Endothelial cell of umbilical vein (primary cell): ENCODE data around the gene GALNT2. TPM values are rescaled to one million over a fixed set of nuclear protein-coding genes. Genes with fewer than 3 reads are reported as not detected.

Experiments
- BruUV-seq: library from RNA; stranded (reverse); fragments of 400-500 nt; replicated peaks from 2 replicates; lab custom pipeline; 2021; lab: Mats Ljungman, UMichigan
- CTCF ChIA-PET: fragments of 300-600, 350-600 bp; sonication (Branson Sonifier 250); formaldehyde crosslinking; loops from one replicate; lab custom pipeline; 2021; ENCODE audit warnings: antibody characterized with exemption, inconsistent platforms; lab: Charles Lee
- POLR2A ChIA-PET: fragments of 300-600, 350-600 bp; sonication (Branson Sonifier 250); formaldehyde crosslinking; loops from one replicate; lab custom pipeline; 2021; ENCODE audit warnings: antibody characterized with exemption, inconsistent platforms; lab: Charles Lee
- DNase-seq: peaks from one replicate; pipeline ENCODE4 v3.0.0-alpha.2; 2011; ENCODE audit warnings: low read depth, low spot score
- FAIRE-seq: peaks from 2 replicates; lab custom pipeline; 2011; peaks lifted over from hg19 to GRCh38; lab: Jason Lieb, UNC
- H2AFZ ChIP-seq: 2 replicates; pipeline ENCODE4 v1.6.0; 2012; ENCODE audit warnings: low read depth, low read length, control low read depth, inconsistent platforms
- H3K27ac ChIP-seq: 2 replicates; pipeline ENCODE4 v1.5.1; 2011; ENCODE audit warnings: low read depth, mild to moderate bottlenecking, control low read depth, low read length, moderate library complexity; ENCODE audit not compliant: insufficient read depth
- H3K27me3 ChIP-seq, 2 experiments: 2 replicates each; pipeline versions ENCODE4 v1.6.0 to v1.6.1; 2011; ENCODE audit warnings: low read length in 2 of 2, mixed read lengths in 1 of 2; ENCODE audit not compliant: control insufficient read depth in 2 of 2, insufficient read depth in 2 of 2
- H3K36me3 ChIP-seq, 2 experiments: 2 replicates in 1 of 2; 3 replicates in 1 of 2; pipeline ENCODE4 v1.5.1; 2011; ENCODE audit warnings: low read length in 2 of 2, mild to moderate bottlenecking in 1 of 2, moderate library complexity in 1 of 2; ENCODE audit not compliant: control insufficient read depth in 2 of 2, insufficient read depth in 2 of 2; ENCODE audit errors: extremely low read depth in 1 of 2
- H3K4me1 ChIP-seq: 3 replicates; pipeline ENCODE4 v1.5.1; 2011; ENCODE audit warnings: mild to moderate bottlenecking, low read length; ENCODE audit not compliant: control insufficient read depth, insufficient read depth; ENCODE audit errors: extremely low read depth
- H3K4me2 ChIP-seq: 2 replicates; pipeline ENCODE4 v1.6.1; 2011; ENCODE audit warnings: low read length, control low read depth, mixed read lengths; ENCODE audit not compliant: insufficient read depth
- H3K4me3 ChIP-seq, 3 experiments: fragments of 200-600 bp in 1 of 3; sonication (generic), shearing (Covaris generic) in 1 of 3; replicated peaks in 1 of 3; 2 replicates each; pipeline ENCODE4 v1.5.1; 2011 to 2016; ENCODE audit warnings: control low read depth in 3 of 3, low read length in 3 of 3, mild to moderate bottlenecking in 2 of 3, inconsistent platforms in 1 of 3, low read depth in 1 of 3, moderate library complexity in 1 of 3; ENCODE audit not compliant: insufficient read depth in 1 of 3
- H3K79me2 ChIP-seq: 2 replicates; pipeline ENCODE4 v1.6.0; 2012; ENCODE audit warnings: low read length, inconsistent platforms; ENCODE audit not compliant: control insufficient read depth, insufficient read depth
- H3K9ac ChIP-seq: replicated peaks from 2 replicates; pipeline ENCODE3; 2011; ENCODE audit warnings: low read length, control low read depth; ENCODE audit not compliant: insufficient read depth; ENCODE audit errors: extremely low read depth
- H3K9me1 ChIP-seq: replicated peaks from 3 replicates; pipeline ENCODE4 v1.6.0; 2011; ENCODE audit warnings: mild to moderate bottlenecking, low read length; ENCODE audit not compliant: control insufficient read depth, insufficient read depth; ENCODE audit errors: extremely low read depth
- H3K9me3 ChIP-seq: replicated peaks from 2 replicates; pipeline ENCODE4 v1.5.1; 2012; ENCODE audit warnings: low read length, inconsistent platforms; ENCODE audit not compliant: control insufficient read depth, insufficient read depth
- H4K20me1 ChIP-seq: replicated peaks from 2 replicates; pipeline ENCODE3; 2011; ENCODE audit warnings: mild to moderate bottlenecking, low read length; ENCODE audit not compliant: control insufficient read depth, insufficient read depth; ENCODE audit errors: extremely low read depth
- EZH2 ChIP-seq: IDR thresholded peaks from 2 replicates; pipeline ENCODE4 v1.6.1; 2012; ENCODE audit warnings: borderline replicate concordance, low read depth, mild to moderate bottlenecking, moderate library complexity, low read length, inconsistent platforms; ENCODE audit not compliant: severe bottlenecking
- GATA2 ChIP-seq: IDR thresholded peaks from 2 replicates; pipeline ENCODE4 v1.7.0; 2011; ENCODE audit warnings: low read depth, mild to moderate bottlenecking, moderate library complexity, mixed read lengths, low read length; ENCODE audit not compliant: insufficient read length, insufficient read depth
- MAX ChIP-seq: IDR thresholded peaks from 2 replicates; pipeline ENCODE4 v1.6.1; 2011; ENCODE audit not compliant: insufficient read depth, insufficient read length
- MYC ChIP-seq: IDR thresholded peaks from one replicate; pipeline ENCODE4 v1.6.1; 2011; ENCODE audit warnings: mild to moderate bottlenecking, low read depth, low read length
- POLR2A ChIP-seq: IDR thresholded peaks from 2 replicates; pipeline ENCODE4 v1.6.1; 2012; ENCODE audit warnings: low read depth, mild to moderate bottlenecking, control low read depth, low read length
- POLR2AphosphoS5 ChIP-seq: IDR thresholded peaks from 2 replicates; pipeline ENCODE4 v1.6.1; 2012; ENCODE audit warnings: low read depth, mild to moderate bottlenecking, control low read depth, low read length, moderate library complexity; ENCODE audit not compliant: insufficient read depth
- dilution Hi-C: fragments of 300-500 bp; cut with MboI; formaldehyde crosslinking; loops from one replicate; pipeline ENCODE4 v1.15.0; 2019; ENCODE audit warnings: low sequenced_read_pairs; ENCODE audit not compliant: extremely low pct_ligation_motif_present
- intact Hi-C: fragments of 100-400 bp; cut with micrococcal nuclease; formaldehyde crosslinking; loops from one replicate; pipeline ENCODE4 v1.10.0; 2022
- polyA plus RNA-seq, 4 experiments: library from polyadenylated mRNA; depleted of rRNA in 3 of 4; stranded (reverse) in 3 of 4; unstranded in 1 of 4; fragments of >200 nt; gene quantifications; 2 replicates each; pipeline versions ENCODE4 v1.2.1 to v1.2.3, GENCODE V29; 2011 to 2012; ENCODE audit warnings: missing spikeins in 1 of 4
- total RNA-seq: library from RNA; stranded (reverse); gene quantifications from 2 replicates; pipeline ENCODE4 v1.2.3, GENCODE V29; 2021

Gene GALNT2
- total and polyA plus RNA-seq, 2 donors (not counting 3 experiments of a cell fraction or from before 2014, with no cell fraction given): 56.3 to 77.5 TPM

- H3K9ac ChIP-seq: no peak overlapping the region
- CTCF ChIA-PET: no interaction called here
- no peaks in the 10 kb centered on the region for H3K9me3 ChIP-seq
- DNase-seq (no peak), FAIRE-seq (no peak)
- dilution Hi-C loops (no loop called here), intact Hi-C loops (no loop called here)
- no peak overlapping the region for H2AFZ ChIP-seq
- H3K9me1 ChIP-seq: no peaks in the 10 kb centered on the region
- no peak overlapping the region for H3K4me2 ChIP-seq
- H3K4me3 ChIP-seq: no peak overlapping the region
- H3K27ac ChIP-seq: no peak overlapping the region
- peaks cover under 1% of the 10 kb centered on the region for H3K4me1 ChIP-seq
- TF ChIP-seq MAX: no peak
- no peaks in the 10 kb centered on the region for H3K36me3 ChIP-seq
- H4K20me1 ChIP-seq: no peaks in the 10 kb centered on the region
- BruUV-seq: no TSS peak
- H3K27me3 ChIP-seq: no peaks in the 10 kb centered on the region
- POLR2A ChIA-PET: no interaction called here
- peaks cover 6% of the 10 kb centered on the region for H3K79me2 ChIP-seq
Observed at GRCh38 chr1:230098723-230099122, 31.7 kb downstream of the GALNT2 start.

- H4K20me1 ChIP-seq: no peaks in the 10 kb centered on the region
- H3K27me3 ChIP-seq: no peaks in the 10 kb centered on the region
- peaks cover 6% of the 10 kb centered on the region for H3K79me2 ChIP-seq
- no peak overlapping the region for H3K9ac ChIP-seq
- H3K36me3 ChIP-seq: no peaks in the 10 kb centered on the region
- DNase-seq (no peak), FAIRE-seq (no peak)
- H3K9me3 ChIP-seq: no peaks in the 10 kb centered on the region
- POLR2A ChIA-PET: no interaction called here
- no peak overlapping the region for H3K4me2 ChIP-seq
- H3K9me1 ChIP-seq: no peaks in the 10 kb centered on the region
- intact Hi-C loops (no loop called here), dilution Hi-C loops (no loop called here)
- H3K27ac ChIP-seq: no peak overlapping the region
- H3K4me1 ChIP-seq: peaks cover 8% of the 10 kb centered on the region
- BruUV-seq: no TSS peak
- H3K4me3 ChIP-seq: no peak overlapping the region
- TF ChIP-seq GATA2 (no peak), POLR2A (no peak), MAX (no peak), MYC (no peak), POLR2AphosphoS5 (no peak), EZH2 (no peak)
- no peak overlapping the region for H2AFZ ChIP-seq
- CTCF ChIA-PET: interaction anchor here (1.0 kb wide), 1 partner anchor 11 kb away, joined by 3 read pairs; no protein-coding TSS in a partner anchor
Observed at GRCh38 chr1:230099465-230099864, 32.4 kb downstream of the GALNT2 start.
